Activated CD8-positive, alpha-beta memory T cell treated with anti-CD3 and anti-CD28 coated beads for 1 hour (primary cell): Measurements from ENCODE around the gene ENC1.
A peak's percentile ranks its signal among the peaks of the same experiment; 100 is the strongest.
"Not testable (repeated sequence)": the region's sequence is repeated elsewhere in the genome, so short reads cannot be mapped to it uniquely, and the experiment has no call there.

Source experiments
- DNase-seq, 2 donors: peaks; one replicate each; pipeline ENCODE4 v3.0.0-alpha.2; 2020; ENCODE audit warnings: low read depth in 1 of 2; ENCODE audit errors: extremely low read depth in 1 of 2

ENC1 gene, protein sequence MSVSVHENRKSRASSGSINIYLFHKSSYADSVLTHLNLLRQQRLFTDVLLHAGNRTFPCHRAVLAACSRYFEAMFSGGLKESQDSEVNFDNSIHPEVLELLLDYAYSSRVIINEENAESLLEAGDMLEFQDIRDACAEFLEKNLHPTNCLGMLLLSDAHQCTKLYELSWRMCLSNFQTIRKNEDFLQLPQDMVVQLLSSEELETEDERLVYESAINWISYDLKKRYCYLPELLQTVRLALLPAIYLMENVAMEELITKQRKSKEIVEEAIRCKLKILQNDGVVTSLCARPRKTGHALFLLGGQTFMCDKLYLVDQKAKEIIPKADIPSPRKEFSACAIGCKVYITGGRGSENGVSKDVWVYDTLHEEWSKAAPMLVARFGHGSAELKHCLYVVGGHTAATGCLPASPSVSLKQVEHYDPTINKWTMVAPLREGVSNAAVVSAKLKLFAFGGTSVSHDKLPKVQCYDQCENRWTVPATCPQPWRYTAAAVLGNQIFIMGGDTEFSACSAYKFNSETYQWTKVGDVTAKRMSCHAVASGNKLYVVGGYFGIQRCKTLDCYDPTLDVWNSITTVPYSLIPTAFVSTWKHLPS

GRCh38 chr5:74640450-74640953, at the start of gene ENC1:
TSS of gene ENC1 (minus strand) at chr5:74640728. CDS start at chr5:74636485, 4,243 bp downstream.
- peak; percentile 27 to 58 for DNase-seq

DNA sequence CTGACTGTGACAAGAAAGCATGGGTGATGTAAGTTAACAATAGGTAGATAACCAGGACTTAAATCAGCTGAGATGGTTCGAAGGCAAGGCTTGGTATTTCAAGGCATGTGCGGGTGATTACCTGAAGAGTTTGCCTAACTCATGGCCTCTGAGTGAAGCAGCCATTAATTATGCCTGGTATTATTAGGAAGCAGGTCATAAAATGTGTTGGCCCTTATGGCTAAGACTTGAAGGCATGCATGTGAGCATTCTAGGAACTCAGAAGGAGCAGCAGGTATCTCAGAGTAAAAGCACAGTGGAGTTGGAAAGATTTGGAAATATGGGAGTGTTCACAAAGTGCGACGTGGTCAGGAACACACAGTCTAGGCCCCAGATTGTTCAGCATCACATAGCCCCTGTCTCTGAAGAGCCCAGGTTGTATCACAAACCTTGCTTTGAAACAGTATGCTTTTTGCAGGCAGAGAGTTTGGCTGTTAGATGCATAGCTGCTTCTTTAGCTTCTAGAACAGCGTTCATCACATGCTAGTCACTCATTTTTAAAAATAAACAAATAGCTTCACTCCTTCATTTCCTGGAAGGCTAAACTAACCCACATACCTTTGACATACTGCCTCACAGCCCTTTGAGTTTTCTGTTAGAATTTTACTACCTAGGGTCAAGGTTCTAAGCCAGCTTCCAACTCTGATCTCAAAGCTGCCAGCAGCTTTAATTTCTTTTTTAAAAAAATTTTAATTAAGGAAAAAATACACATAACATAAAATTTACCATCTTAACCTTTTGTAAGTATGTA, 46.6 kb upstream of the ENC1 start:
- no peak for DNase-seq

DNA sequence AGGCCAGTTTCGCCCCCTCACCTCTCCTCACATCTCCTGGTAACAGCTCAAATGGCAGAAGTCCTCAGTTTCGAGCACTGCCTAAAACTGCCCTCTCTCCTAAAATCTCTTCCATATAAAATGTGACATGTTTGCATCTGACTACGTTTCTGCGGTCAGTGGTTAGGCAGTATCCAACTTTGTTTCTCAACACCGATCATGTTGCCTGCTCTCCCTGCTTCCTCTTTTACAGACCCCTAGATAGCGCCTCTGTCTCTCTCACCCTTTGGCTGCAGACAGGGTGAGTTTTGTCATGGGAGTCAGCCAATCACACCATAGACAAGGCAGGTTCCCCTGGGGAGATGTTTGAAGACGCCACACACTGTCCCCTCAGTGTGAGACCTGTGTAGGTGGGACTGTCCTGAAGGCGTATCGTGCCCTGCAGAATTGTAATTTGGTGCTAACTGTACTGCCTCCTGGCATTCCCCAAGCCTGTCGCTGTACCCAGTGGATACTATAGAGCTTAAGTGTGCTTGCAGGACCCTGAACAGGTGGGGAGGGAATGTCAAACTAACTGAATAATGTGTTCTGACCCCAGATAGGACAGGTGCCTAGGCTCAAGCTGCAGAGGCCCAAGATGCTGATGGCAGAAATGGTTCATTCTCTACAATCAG, 45.6 kb upstream of the ENC1 start:
- DNase-seq: no peak

- peak; percentile 66 to 75 for DNase-seq
Observed at GRCh38 chr5:74684900-74685851, 44.6 kb upstream of the ENC1 start, which contains the start of gene HEXB. TSS of gene HEXB (plus strand) at chr5:74685233. CDS start at chr5:74685261, 28 bp downstream.

DNA sequence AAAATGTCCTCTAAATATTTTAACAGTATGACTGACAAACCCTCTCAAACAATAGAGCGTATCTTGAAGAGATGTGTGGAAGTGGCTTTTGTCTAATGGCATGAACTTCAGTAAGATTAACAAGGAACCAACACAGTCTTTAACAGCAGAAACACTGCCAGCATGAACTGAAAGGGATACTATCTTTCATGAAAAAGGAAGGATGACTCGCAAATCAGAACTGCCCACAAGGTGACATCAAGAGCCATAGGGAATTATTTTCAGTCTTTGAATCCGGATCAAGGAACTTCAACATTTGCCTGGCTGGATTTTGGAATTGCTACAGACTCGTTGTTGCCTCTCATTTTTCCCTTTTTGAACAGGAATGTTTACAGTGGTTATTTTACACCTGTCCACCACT, 39.4 kb upstream of the ENC1 start:
- DNase-seq: no peak

GRCh38 chr5:74679300-74679699, 38.8 kb upstream of the ENC1 start:
- not testable (repeated sequence) for DNase-seq

DNA sequence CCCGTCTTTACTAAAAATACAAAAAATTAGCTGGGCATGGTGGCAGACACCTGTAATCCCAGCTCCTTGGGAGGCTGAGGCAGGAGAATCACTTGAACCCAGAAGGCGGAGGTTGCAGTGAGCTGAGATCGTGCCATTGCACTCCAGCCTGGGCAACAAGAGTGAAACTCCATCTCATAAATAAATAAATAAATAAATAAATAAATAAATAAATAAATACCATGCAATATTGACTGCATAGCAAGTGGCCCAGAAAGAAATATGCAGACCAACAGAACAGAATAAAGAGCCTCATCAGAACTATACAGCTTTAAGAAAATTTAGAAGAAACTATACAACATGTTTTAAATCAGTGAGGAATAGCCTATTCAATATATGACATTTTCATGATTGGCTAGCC, 37.6 kb upstream of the ENC1 start:
- not testable (repeated sequence) for DNase-seq

- not testable (repeated sequence) for DNase-seq
Observed at GRCh38 chr5:74676466-74676865, 35.9 kb upstream of the ENC1 start.

DNA sequence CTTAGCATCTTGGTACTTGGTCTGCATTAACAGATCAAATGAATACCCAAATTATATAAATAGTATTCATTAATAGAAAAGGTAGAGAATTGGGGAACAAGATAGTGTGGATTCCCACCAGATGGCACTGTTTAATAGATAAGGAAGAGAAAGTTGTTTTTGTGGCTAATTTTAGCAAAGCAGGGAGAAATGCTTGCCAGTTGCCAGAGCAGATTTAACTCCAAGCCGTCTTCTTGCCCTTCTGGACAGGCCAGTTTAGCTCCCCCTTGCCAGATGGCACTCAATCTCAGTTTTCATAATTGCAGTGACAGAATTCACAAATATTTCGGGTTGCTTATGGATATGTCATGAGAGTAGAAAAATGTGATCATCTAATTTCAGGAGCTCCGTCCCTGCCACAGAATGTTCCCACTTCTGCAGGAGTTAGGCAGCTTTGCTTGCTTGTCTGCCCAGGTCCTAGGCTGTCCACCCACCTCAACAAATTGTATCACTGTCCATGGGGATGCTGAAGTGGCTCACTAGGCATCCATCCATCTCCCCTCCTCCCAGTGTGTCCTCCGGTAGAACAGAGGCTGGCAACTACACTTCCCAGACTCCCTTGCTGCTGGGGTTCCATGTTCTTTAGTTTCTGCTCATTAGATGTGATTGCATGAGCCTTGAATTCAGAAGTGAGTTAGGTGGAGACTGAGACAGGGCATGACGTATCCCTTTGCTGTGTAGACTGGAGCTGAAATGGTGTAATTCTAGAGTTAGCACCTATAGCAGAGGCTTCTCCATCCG, 32.7 kb upstream of the ENC1 start:
- no peak for DNase-seq

DNA sequence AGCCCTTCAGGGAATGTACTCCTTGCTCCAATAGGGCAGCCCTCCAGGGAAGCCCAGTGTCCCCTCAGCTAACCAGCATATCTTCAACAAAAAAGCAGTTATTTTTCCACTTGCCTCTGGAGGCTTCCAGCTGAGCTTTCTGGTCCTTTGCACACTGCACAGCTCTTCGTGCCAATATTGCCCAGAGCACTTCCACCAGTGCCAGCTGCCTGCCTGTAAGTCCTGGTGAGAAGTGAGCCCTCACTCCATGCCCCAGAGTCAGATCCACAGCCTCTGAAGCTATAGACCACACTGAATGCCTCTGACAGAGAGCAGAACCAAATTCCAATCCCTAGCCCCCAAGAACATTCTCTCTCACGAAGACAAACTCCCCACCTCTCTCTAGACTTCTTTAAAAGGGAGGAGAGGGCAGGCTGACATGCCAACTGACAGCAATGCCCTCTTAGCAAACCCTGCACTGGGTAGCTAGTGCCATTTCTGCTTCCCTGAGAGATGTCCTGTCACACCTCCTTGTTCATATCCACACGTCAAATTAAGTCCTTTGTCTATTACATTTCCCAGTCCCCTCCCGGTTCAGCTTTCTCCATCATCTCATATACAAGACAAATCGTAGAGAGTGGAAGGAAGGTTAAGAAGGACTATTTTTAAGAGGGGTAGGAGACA, 31.8 kb upstream of the ENC1 start:
- no peak for DNase-seq

DNA sequence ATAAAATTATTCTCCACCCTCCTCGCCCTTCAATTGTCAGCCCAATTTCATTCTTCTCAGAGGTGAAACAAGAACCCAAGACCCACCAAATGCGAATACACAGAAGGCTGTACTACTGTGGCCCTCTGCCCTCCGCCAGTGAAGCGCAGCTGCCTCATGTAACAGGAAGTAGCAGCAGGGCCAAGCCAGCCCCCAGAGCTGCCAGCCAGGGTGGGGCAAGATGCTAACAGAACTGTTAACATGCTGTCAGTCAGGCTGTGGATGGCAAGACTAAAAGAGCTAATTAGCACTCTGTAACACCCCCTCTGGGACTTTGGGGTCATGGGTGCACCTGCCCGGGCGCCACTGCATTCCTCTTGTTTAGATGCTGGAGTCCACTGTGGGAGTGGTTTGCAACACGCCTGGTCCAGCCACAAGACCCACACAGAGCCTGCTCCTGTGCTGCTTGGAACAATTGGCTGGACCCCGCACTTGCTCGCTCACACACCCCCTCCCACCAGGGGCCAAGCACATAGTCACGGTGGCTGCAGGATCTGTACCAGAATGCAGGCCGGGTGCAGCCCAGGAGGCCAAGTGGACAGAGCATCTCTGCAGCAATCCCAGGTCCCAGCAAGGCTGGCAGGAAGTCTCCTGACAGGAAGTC, 30.0 kb upstream of the ENC1 start:
- no peak for DNase-seq

- no peak for DNase-seq
Observed at GRCh38 chr5:74669821-74670220, 29.3 kb upstream of the ENC1 start.

GRCh38 chr5:74667396-74667795, 26.9 kb upstream of the ENC1 start:
- no peak for DNase-seq

DNA sequence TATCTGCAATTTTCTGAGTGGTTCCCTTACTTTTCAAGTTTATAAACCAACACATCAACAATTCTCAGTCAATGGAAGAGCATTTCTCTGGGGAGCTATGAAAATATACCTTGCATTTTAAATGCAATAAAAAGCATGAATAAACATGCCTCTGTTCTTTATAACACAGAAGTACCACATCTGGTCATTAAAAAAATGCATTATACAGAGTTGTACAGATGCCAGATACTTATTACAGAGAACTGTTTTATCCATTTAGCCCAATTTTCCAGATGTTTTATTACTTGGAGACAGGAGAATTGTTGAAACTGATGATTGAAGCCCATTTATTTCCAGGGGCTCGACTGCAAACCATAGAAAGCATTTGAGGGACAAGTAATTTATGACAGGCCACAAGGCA, 25.3 kb upstream of the ENC1 start:
- no peak for DNase-seq

GRCh38 chr5:74665273-74665672, 24.7 kb upstream of the ENC1 start:
- DNase-seq: no peak

GRCh38 chr5:74664551-74664950, 24.0 kb upstream of the ENC1 start:
- no peak for DNase-seq

- no peak for DNase-seq
Observed at GRCh38 chr5:74660873-74661272, 20.3 kb upstream of the ENC1 start.

DNA sequence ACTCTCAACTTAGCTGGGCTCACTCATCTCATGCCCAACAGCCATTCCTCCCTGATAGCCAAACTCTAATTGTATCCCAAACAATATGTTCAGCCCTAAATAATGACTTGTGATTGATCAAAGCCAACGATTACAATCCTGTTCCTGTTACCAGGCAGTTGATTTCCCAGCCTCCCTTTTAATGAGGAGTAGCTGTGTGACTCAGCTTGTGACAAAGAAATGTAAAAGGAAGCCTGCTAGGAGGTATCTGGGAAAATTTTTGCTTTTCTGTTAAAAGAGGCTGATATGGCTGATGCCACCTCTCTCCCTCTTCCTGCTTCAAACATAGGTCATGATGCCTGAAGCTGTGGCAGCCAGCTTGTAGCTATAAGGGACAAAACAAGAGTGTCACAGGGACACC, 19.6 kb upstream of the ENC1 start:
- no peak for DNase-seq
